22Rv1 (cell line): Measurements from ENCODE around the gene KLHL42.

ENCODE experiments used
- CTCF ChIP-seq: fragments of 450-650 bp; IDR thresholded peaks from 2 replicates; pipeline ENCODE4 v1.5.1; 2017; ENCODE audit warnings: mild to moderate bottlenecking
- ZFX ChIP-seq: fragments of 450-650 bp; IDR thresholded peaks from 2 replicates; pipeline ENCODE4 v1.6.1; 2017; ENCODE audit warnings: antibody characterized with exemption, borderline replicate concordance

GRCh38 chr12:27810756-27811155, 30.7 kb downstream of the KLHL42 start:
- no peak for TF ChIP-seq CTCF
- TF ChIP-seq ZFX, result no peak
